GM19240 (cell line): Measurements from ENCODE around the gene S100A10.
A peak's percentile ranks its signal among the peaks of the same experiment; 100 is the strongest.

ENCODE experiments used
- DNase-seq: peaks from one replicate; pipeline ENCODE4 v3.0.0; 2011; ENCODE audit warnings: low spot score; ENCODE audit not compliant: insufficient read length

The S100A10 gene

GRCh38 chr1:151988405-151988923 lies 5.2 kb downstream of the S100A10 start:
- DNase-seq: no peak

- no peak for DNase-seq
Measured at GRCh38 chr1:151986501-151987190, 7.0 kb downstream of the S100A10 start.

- no peak for DNase-seq
Measured at GRCh38 chr1:151985768-151986167, 7.9 kb downstream of the S100A10 start.

- no peak for DNase-seq
Measured at GRCh38 chr1:151985270-151985669, 8.4 kb downstream of the S100A10 start.

- peak; percentile 33 for DNase-seq
Measured at GRCh38 chr1:151984313-151984956, 9.2 kb downstream of the S100A10 start.

- no peak for DNase-seq
Measured at GRCh38 chr1:151982300-151983005, 11.2 kb downstream of the S100A10 start.

- DNase-seq: no peak
Measured at GRCh38 chr1:151981178-151981525, 12.5 kb downstream of the S100A10 start.

- DNase-seq: no peak
Measured at GRCh38 chr1:151980287-151981177, 13.1 kb downstream of the S100A10 start.

GRCh38 chr1:151978922-151979321 lies 14.7 kb downstream of the S100A10 start:
- no peak for DNase-seq

- DNase-seq: no peak
Measured at GRCh38 chr1:151977662-151978230, 15.9 kb downstream of the S100A10 start.

- DNase-seq: no peak
Measured at GRCh38 chr1:151976858-151977257, 16.8 kb downstream of the S100A10 start.

- DNase-seq: no peak
Measured at GRCh38 chr1:151976015-151976343, 17.7 kb downstream of the S100A10 start.

GRCh38 chr1:151975311-151976014 lies 18.2 kb downstream of the S100A10 start:
- DNase-seq: no peak

- DNase-seq: no peak
Measured at GRCh38 chr1:151972542-151973248, 21.0 kb downstream of the S100A10 start.

GRCh38 chr1:151970626-151971025 lies 23.0 kb downstream of the S100A10 start:
- DNase-seq: no peak

- no peak for DNase-seq
Measured at GRCh38 chr1:151970128-151970527, 23.5 kb downstream of the S100A10 start.

GRCh38 chr1:151968791-151969399 lies 24.8 kb downstream of the S100A10 start:
- DNase-seq: no peak

GRCh38 chr1:151968058-151968457 lies 25.6 kb downstream of the S100A10 start:
- DNase-seq: no peak

GRCh38 chr1:151967091-151967490 lies 26.6 kb downstream of the S100A10 start:
- DNase-seq: no peak
